ENCODE data around the gene SCARB2. TPM values are rescaled to one million over a fixed set of nuclear protein-coding genes. Genes with fewer than 3 reads are reported as not detected.

Gene SCARB2
- total RNA-seq, 1 donor from 2014 or later: 76.3 TPM

GRCh38 chr4:76197971-76198410 lies 15.6 kb downstream of the SCARB2 start:
- TF ChIP-seq, protein P1, sequence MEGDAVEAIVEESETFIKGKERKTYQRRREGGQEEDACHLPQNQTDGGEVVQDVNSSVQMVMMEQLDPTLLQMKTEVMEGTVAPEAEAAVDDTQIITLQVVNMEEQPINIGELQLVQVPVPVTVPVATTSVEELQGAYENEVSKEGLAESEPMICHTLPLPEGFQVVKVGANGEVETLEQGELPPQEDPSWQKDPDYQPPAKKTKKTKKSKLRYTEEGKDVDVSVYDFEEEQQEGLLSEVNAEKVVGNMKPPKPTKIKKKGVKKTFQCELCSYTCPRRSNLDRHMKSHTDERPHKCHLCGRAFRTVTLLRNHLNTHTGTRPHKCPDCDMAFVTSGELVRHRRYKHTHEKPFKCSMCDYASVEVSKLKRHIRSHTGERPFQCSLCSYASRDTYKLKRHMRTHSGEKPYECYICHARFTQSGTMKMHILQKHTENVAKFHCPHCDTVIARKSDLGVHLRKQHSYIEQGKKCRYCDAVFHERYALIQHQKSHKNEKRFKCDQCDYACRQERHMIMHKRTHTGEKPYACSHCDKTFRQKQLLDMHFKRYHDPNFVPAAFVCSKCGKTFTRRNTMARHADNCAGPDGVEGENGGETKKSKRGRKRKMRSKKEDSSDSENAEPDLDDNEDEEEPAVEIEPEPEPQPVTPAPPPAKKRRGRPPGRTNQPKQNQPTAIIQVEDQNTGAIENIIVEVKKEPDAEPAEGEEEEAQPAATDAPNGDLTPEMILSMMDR (conservative IDR thresholded peaks at IDR 0.05; ENCODE audit: low read depth, low read length): no peak
- DNase-seq (ENCODE audit: low read depth): no peak

DNA sequence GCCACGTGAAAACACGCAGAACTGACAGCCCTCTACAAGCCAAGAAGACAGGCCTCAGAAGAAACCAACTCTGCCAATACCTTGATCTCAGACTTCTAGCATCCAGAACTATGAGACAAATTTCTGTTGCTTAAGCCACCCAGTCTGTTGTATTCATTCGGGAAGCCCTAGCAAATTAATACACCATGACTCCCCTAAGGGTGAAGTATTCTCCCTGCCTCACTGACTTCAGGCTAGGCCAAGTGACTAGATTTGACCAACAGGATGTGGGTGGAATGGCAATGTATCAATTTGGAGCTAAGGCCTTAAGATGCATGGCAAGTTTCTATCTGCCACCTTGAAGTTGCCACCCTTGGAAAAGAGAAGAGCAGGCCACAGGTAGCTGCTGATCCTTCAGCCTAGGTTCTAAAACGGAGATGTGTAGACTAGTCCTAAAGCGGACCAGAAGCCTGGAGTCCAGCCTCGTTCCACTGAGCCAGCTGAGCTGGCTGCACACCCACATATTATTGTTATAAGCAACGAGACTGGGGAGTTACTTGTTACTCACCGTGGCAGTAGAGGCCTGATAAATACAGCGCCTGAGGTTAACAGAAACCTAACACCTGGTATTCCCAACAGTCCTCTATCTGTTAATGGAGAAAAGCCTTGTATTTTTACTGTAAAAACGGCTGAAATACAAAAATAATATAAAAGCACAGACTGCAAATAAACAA lies 16.4 kb downstream of the SCARB2 start:
- H3K4me3 ChIP-seq (ENCODE audit: low read depth, low read length): no peak overlapping the region
- no peak for DNase-seq (ENCODE audit: low read depth)
- TF ChIP-seq, protein P1 (conservative IDR thresholded peaks at IDR 0.05; ENCODE audit: low read depth, low read length): no peak

More at GRCh38 chr4:76197971-76198410, 15.6 kb downstream of the SCARB2 start:
- H3K4me3 ChIP-seq (ENCODE audit: low read depth, low read length): no peak overlapping the region

GRCh38 chr4:76196376-76196775 lies 17.2 kb downstream of the SCARB2 start:
- no peak overlapping the region for H3K4me3 ChIP-seq (ENCODE audit: low read depth, low read length)
- DNase-seq (ENCODE audit: low read depth): no peak
- TF ChIP-seq, protein P1 (conservative IDR thresholded peaks at IDR 0.05; ENCODE audit: low read depth, low read length): no peak

DNA sequence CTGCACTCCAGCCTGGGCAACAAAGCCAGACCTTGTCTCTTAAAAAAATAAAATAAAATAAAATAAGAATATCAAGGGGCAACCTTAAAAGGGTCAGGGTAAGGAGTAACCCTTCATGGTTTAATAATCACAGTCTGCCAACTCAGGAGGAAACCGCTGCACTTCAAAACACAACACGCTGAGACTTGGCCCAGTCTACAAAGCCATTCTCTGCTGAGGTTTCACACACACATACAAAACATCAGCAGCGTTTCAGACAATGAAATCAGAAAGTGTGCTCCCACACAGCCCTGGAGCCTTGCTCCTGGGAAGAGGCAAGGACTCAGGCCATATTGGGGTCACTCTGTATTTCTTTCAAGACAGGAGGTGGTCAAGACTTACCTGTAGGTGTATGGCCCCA lies 18.3 kb downstream of the SCARB2 start:
- TF ChIP-seq, protein P1 (conservative IDR thresholded peaks at IDR 0.05; ENCODE audit: low read depth, low read length): no peak
- DNase-seq (ENCODE audit: low read depth): no peak
- no peak overlapping the region for H3K4me3 ChIP-seq (ENCODE audit: low read depth, low read length)

DNA sequence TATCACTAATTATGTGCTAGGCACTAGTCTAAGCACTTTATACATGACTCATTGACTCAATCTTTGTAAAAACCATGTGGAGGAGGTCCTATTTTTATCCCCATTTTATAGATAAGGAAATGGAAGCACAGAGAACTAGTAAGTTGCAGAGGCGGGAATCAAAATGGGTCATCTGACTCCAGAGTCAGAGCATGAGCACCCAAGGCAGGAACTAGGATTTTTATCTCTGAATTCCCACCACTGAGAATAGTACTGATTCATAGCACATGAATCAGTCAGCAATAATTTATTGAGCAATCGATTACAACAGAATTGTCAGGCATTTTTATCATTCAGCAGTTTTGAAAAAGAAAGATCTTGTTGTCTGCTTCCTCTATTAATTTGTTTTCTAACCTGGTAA lies 19.3 kb downstream of the SCARB2 start:
- peak; percentile 96 for DNase-seq (ENCODE audit: low read depth)
- TF ChIP-seq, protein P1 (conservative IDR thresholded peaks at IDR 0.05; ENCODE audit: low read depth, low read length): no peak
- H3K4me3 ChIP-seq (ENCODE audit: low read depth, low read length): no peak overlapping the region

DNA sequence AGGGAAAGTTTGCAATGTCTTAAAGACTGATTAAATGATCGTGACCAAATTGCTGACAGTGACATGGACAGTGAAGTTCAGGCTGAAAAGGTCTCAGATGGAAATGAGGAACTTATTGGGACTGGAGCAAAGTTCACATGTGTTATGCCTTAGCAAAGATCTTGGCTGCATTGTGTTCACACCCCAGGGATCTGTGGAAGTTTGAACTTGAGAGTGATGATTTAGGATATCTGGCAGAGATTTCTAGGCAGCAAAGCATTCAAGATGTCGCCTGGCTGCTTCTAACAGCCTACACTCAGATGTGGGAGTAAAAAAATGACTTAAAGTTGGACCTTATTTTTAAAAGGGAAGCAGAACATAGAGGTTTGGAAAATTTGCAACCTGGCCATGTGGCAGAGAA lies 21.4 kb downstream of the SCARB2 start:
- no peak for DNase-seq (ENCODE audit: low read depth)
- no peak overlapping the region for H3K4me3 ChIP-seq (ENCODE audit: low read depth, low read length)
- TF ChIP-seq, protein P1 (conservative IDR thresholded peaks at IDR 0.05; ENCODE audit: low read depth, low read length): no peak

- TF ChIP-seq, protein P1 (conservative IDR thresholded peaks at IDR 0.05; ENCODE audit: low read depth, low read length): no peak
These were observed 25.1 kb downstream of the SCARB2 start for GRCh38 chr4:76188557-76188956.

More at GRCh38 chr4:76188557-76188956, 25.1 kb downstream of the SCARB2 start:
- no peak for DNase-seq (ENCODE audit: low read depth)
- no peak overlapping the region for H3K4me3 ChIP-seq (ENCODE audit: low read depth, low read length)

All from epithelial cell of proximal tubule (primary cell).